ACC112 (cell line): ENCODE results near the gene EFHD2.

Source experiments
- H2AFZ ChIP-seq: fragments of 200-600 bp; sonication (generic); one replicate; pipeline ENCODE4 v1.6.0; 2017; ENCODE audit warnings: antibody characterized with exemption, low read length; ENCODE audit not compliant: unreplicated experiment
- H3K27ac ChIP-seq: fragments of 200-600 bp; sonication (generic); 2 replicates; pipeline ENCODE4 v1.5.1; 2014; ENCODE audit warnings: low read depth, mild to moderate bottlenecking, antibody characterized with exemption, low read length, moderate library complexity
- H3K27me3 ChIP-seq: fragments of 200-600 bp; sonication (generic); 2 replicates; pipeline ENCODE4 v1.6.1; 2014; ENCODE audit warnings: mild to moderate bottlenecking, antibody characterized with exemption, low read length, moderate library complexity, mixed read lengths; ENCODE audit not compliant: insufficient read depth
- H3K36me3 ChIP-seq: fragments of 200-600 bp; sonication (generic); 2 replicates; pipeline ENCODE4 v1.6.1; 2016; ENCODE audit warnings: mild to moderate bottlenecking, antibody characterized with exemption, low read length, moderate library complexity, mixed read lengths; ENCODE audit not compliant: insufficient read depth
- H3K4me1 ChIP-seq: fragments of 200-600 bp; sonication (generic); one replicate; pipeline ENCODE4 v1.6.1; 2016; ENCODE audit warnings: low read length, mixed read lengths; ENCODE audit not compliant: insufficient read depth, unreplicated experiment, control insufficient read depth
- H3K4me3 ChIP-seq: fragments of 200-600 bp; sonication (generic); 2 replicates; pipeline ENCODE4 v1.5.1; 2014; ENCODE audit warnings: mild to moderate bottlenecking, low read depth, low read length
- H3K79me2 ChIP-seq: fragments of 200-600 bp; sonication (generic); one replicate; pipeline ENCODE4 v1.6.0; 2016; ENCODE audit warnings: low read length; ENCODE audit not compliant: control insufficient read depth, unreplicated experiment, insufficient read depth

EFHD2 gene

GRCh38 chr1:15444468-15445389 is 35.0 kb downstream of the EFHD2 start:
- H2AFZ ChIP-seq = no peak overlapping the region
- peaks cover 5% of the 10 kb centered on the region; the same call in 1 of the 2 replicates for H3K27me3 ChIP-seq
- no peaks in the 10 kb centered on the region for H3K79me2 ChIP-seq
- no peaks in the 10 kb centered on the region for H3K4me1 ChIP-seq
- no peaks in the 10 kb centered on the region for H3K36me3 ChIP-seq
- H3K4me3 ChIP-seq = no peak overlapping the region
- no peak overlapping the region for H3K27ac ChIP-seq

- no peaks in the 10 kb centered on the region for H3K4me1 ChIP-seq
- no peak overlapping the region for H2AFZ ChIP-seq
- peaks cover 5% of the 10 kb centered on the region; the same call in 1 of the 2 replicates for H3K27me3 ChIP-seq
- H3K27ac ChIP-seq = no peak overlapping the region
- H3K4me3 ChIP-seq = no peak overlapping the region
- H3K36me3 ChIP-seq = no peaks in the 10 kb centered on the region
- no peaks in the 10 kb centered on the region for H3K79me2 ChIP-seq
These were observed 35.9 kb downstream of the EFHD2 start for GRCh38 chr1:15445390-15446122.

- no peak overlapping the region for H3K27ac ChIP-seq
- no peak overlapping the region for H3K4me3 ChIP-seq
- H3K27me3 ChIP-seq = peaks cover 5% of the 10 kb centered on the region; the same call in 1 of the 2 replicates
- no peak overlapping the region for H2AFZ ChIP-seq
- H3K4me1 ChIP-seq = no peaks in the 10 kb centered on the region
- no peaks in the 10 kb centered on the region for H3K36me3 ChIP-seq
- no peaks in the 10 kb centered on the region for H3K79me2 ChIP-seq
These were observed 36.5 kb downstream of the EFHD2 start for GRCh38 chr1:15446212-15446611.

- H3K27me3 ChIP-seq = peaks cover 5% of the 10 kb centered on the region; the same call in 1 of the 2 replicates
- no peak overlapping the region for H3K4me3 ChIP-seq
- no peak overlapping the region for H3K27ac ChIP-seq
- H3K79me2 ChIP-seq = no peaks in the 10 kb centered on the region
- no peaks in the 10 kb centered on the region for H3K36me3 ChIP-seq
- H2AFZ ChIP-seq = no peak overlapping the region
- H3K4me1 ChIP-seq = peaks cover 4% of the 10 kb centered on the region
These were observed 39.3 kb downstream of the EFHD2 start for GRCh38 chr1:15448877-15449462.

- no peaks in the 10 kb centered on the region for H3K36me3 ChIP-seq
- H3K79me2 ChIP-seq = no peaks in the 10 kb centered on the region
- no peak overlapping the region for H2AFZ ChIP-seq
- H3K4me3 ChIP-seq = no peak overlapping the region
- peaks cover 5% of the 10 kb centered on the region; the same call in 1 of the 2 replicates for H3K27me3 ChIP-seq
- H3K27ac ChIP-seq = no peak overlapping the region
- H3K4me1 ChIP-seq = peaks cover 9% of the 10 kb centered on the region
These were observed 39.9 kb downstream of the EFHD2 start for GRCh38 chr1:15449567-15449966.

GRCh38 chr1:15451014-15451722 is 41.5 kb downstream of the EFHD2 start:
- Histone ChIP-seq H3K27ac (no peak overlapping the region), H3K4me3 (no peak overlapping the region), H3K27me3 (peaks cover 5% of the 10 kb centered on the region; the same call in 1 of the 2 replicates)

GRCh38 chr1:15452216-15452615 is 42.5 kb downstream of the EFHD2 start:
- Histone ChIP-seq H3K27ac (no peak overlapping the region), H3K4me1 (peaks cover 11% of the 10 kb centered on the region), H3K4me3 (no peak overlapping the region), H3K79me2 (no peaks in the 10 kb centered on the region), H3K36me3 (no peaks in the 10 kb centered on the region), H3K27me3 (peaks cover 2% of the 10 kb centered on the region; the same call in 1 of the 2 replicates), H2AFZ (no peak overlapping the region)

More at GRCh38 chr1:15451014-15451722, 41.5 kb downstream of the EFHD2 start:
- Histone ChIP-seq H2AFZ (no peak overlapping the region), H3K4me1 (peaks cover 11% of the 10 kb centered on the region), H3K36me3 (no peaks in the 10 kb centered on the region), H3K79me2 (no peaks in the 10 kb centered on the region)

- H3K4me1 ChIP-seq = peaks cover 11% of the 10 kb centered on the region
- no peak overlapping the region for H3K27ac ChIP-seq
- no peak overlapping the region for H2AFZ ChIP-seq
- H3K79me2 ChIP-seq = no peaks in the 10 kb centered on the region
- H3K27me3 ChIP-seq = no peaks in the 10 kb centered on the region
- H3K36me3 ChIP-seq = no peaks in the 10 kb centered on the region
- H3K4me3 ChIP-seq = no peak overlapping the region
These were observed 43.3 kb downstream of the EFHD2 start for GRCh38 chr1:15452866-15453571.

GRCh38 chr1:15453734-15454133 is 44.0 kb downstream of the EFHD2 start:
- H2AFZ ChIP-seq = no peak overlapping the region
- H3K36me3 ChIP-seq = no peaks in the 10 kb centered on the region
- no peak overlapping the region; the same call in 1 of the 2 replicates for H3K27ac ChIP-seq
- H3K4me3 ChIP-seq = no peak overlapping the region
- no peaks in the 10 kb centered on the region for H3K27me3 ChIP-seq
- no peaks in the 10 kb centered on the region for H3K79me2 ChIP-seq
- H3K4me1 ChIP-seq = peaks cover 11% of the 10 kb centered on the region
